GM20000 (cell line): Measurements from ENCODE around the gene ZNF407.

Source experiments
- DNase-seq: peaks from one replicate; pipeline ENCODE4 v3.0.0; 2012; ENCODE audit warnings: low spot score
- CTCF ChIP-seq: IDR thresholded peaks from 2 replicates; pipeline ENCODE4 v1.5.1; 2012; ENCODE audit warnings: mild to moderate bottlenecking, control low read depth; ENCODE audit errors: extremely low read depth, missing control alignments

The ZNF407 gene

GRCh38 chr18:74674487-74674886 is 76.8 kb downstream of the ZNF407 start:
- DNase-seq: no peak
- no peak for TF ChIP-seq CTCF

GRCh38 chr18:74679006-74679678 is 81.5 kb downstream of the ZNF407 start:
- no peak for DNase-seq
- no peak for TF ChIP-seq CTCF

GRCh38 chr18:74679679-74680076 is 82.0 kb downstream of the ZNF407 start:
- DNase-seq: no peak
- no peak for TF ChIP-seq CTCF

GRCh38 chr18:74682141-74682990 is 84.7 kb downstream of the ZNF407 start:
- DNase-seq: no peak
- no peak for TF ChIP-seq CTCF

GRCh38 chr18:74682991-74683297 is 85.3 kb downstream of the ZNF407 start:
- no peak for TF ChIP-seq CTCF
- no peak for DNase-seq

- DNase-seq: no peak
- no peak for TF ChIP-seq CTCF
Measured at GRCh38 chr18:74683573-74683972, 85.9 kb downstream of the ZNF407 start.

- TF ChIP-seq CTCF: no peak
- DNase-seq: no peak
Measured at GRCh38 chr18:74689251-74689650, 91.6 kb downstream of the ZNF407 start.
